Central memory CD8-positive, alpha-beta T cell (primary cell): ENCODE measurements around the gene TIPIN.
"Not testable (repeated sequence)": the region's sequence is repeated elsewhere in the genome, so short reads cannot be mapped to it uniquely, and the experiment has no call there.

ENCODE experiments used
- ATAC-seq: fragments of 150-1000 bp; cut with Tn5 transposase; replicated peaks from 2 replicates; pipeline ENCODE4 v1.10.0; 2022; ENCODE audit warnings: mild to moderate bottlenecking, moderate FRiP score, moderate number of reproducible peaks; ENCODE audit not compliant: poor library complexity, severe bottlenecking; ENCODE audit errors: extremely low read depth
- DNase-seq, 2 donors: peaks; one replicate each; pipeline ENCODE4 v3.0.0; 2021; ENCODE audit warnings: low spot score in 2 of 2
- H3K27ac Mint-ChIP-seq: one replicate; pipeline ENCODE4 v1.8.0; 2022; ENCODE audit warnings: low read depth, mild to moderate bottlenecking, moderate library complexity, mixed read lengths
- H3K27me3 Mint-ChIP-seq: one replicate; pipeline ENCODE4 v1.8.0; 2022; ENCODE audit warnings: mixed read lengths
- H3K36me3 Mint-ChIP-seq: one replicate; pipeline ENCODE4 v1.8.0; 2022; ENCODE audit warnings: mild to moderate bottlenecking, moderate library complexity, mixed read lengths; ENCODE audit not compliant: insufficient read depth
- H3K4me1 Mint-ChIP-seq: one replicate; pipeline ENCODE4 v1.8.0; 2022; ENCODE audit warnings: mixed read lengths
- H3K4me3 Mint-ChIP-seq: one replicate; pipeline ENCODE4 v1.8.0; 2022; ENCODE audit warnings: mild to moderate bottlenecking, moderate library complexity, mixed read lengths
- H3K9me3 Mint-ChIP-seq: one replicate; pipeline ENCODE4 v1.8.0; 2022; ENCODE audit warnings: mixed read lengths

TIPIN gene

DNA sequence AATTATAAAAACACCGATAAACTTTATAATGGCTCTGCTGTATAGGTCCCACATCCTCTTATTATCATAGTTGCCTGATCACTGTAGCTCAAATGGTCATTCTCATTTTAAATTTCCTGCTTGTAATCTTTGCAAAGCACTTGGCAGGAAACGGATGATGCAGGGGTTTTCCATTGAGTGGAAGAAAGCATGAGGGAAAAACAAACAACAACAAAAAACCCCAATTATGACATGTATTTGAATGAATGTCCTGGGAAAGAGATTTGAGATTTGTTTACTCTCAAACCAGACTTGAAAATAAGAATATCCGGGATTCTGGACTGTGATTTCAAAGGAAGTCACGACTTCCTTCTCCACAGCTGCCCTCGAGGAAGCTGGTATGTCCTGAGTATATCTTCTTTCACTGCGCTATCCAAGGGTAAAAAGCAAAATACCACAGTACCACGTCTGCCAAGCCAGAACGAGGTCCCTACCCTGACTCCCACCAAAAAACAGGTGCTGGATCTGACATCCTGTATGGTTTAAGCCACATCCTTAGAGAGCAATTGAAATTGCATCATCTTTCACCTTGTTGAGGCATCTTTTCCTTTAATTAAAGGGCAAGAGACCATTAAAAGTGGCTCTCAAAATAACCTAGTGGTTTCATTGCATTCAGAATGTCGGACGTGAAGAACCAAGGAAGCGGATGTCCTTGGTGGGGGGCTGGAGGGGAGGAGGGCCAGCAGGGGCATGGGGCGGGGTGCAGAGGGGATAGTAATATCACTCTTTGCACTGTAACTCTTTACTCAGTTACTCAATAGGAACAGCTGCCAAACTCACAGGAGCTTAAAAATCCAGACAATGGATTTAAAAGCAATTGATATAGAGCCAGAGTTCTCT lies 13.5 kb upstream of the TIPIN start:
- ATAC-seq (peak; percentile 40), DNase-seq (no peak)
- Mint-ChIP-seq H3K27ac (peak overlapping the region; percentile 73), H3K27me3 (no peaks in the 10 kb centered on the region), H3K4me3 (peak overlapping the region; percentile 61), H3K36me3 (peaks cover 6% of the 10 kb centered on the region), H3K4me1 (peaks cover 13% of the 10 kb centered on the region), H3K9me3 (no peaks in the 10 kb centered on the region)

DNA sequence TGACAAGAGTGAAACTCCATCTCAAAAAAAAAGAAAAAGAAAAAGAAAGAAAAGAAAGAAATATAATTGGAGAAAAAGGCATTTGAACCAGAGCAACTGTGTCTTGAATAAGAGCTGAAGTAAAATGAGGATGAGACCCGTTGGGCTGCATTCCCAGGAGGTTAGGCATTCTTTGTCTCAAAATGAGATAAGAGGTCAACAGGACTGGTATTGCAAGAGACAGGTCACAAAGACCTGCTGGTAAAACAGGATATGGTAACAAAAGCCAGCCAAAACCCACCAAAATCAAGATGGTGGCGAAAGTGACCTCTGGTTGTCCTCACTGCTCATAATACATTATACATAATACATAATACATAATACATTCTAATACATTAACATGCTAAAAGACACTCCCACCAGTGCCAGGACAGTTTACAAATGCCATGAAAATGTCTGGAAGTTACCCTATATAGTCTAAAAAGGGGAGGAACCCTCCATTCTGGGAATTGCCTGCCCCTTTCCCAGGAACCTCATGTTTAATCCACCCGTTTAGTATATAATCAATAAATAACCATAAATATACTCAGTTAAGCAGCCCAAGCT lies 8.6 kb upstream of the TIPIN start:
- Mint-ChIP-seq H3K36me3 (peaks cover 2% of the 10 kb centered on the region), H3K4me1 (peaks cover 8% of the 10 kb centered on the region), H3K4me3 (no peak overlapping the region), H3K9me3 (no peaks in the 10 kb centered on the region), H3K27me3 (no peaks in the 10 kb centered on the region), H3K27ac (no peak overlapping the region)
- DNase-seq, result no peak
- no peak for ATAC-seq

DNA sequence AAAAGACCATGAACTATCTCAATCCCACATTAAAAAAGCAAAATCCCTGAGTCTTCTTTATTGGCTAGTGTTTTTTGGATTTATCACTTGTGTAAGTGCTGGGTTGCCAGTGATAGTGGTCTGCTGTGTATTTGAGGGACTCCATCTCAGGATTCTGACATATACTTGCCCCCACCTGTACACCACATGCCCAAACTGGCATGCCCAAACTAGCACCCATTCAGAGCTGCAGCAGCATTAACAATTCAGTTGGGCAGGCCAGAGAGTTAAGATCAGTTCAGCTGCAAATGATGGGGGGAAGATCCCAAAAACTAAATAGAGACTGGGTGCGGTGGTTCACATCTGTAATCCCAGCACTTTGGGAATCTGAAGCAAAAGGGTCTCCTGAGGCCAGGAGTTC lies 6.3 kb upstream of the TIPIN start:
- Mint-ChIP-seq H3K9me3 (no peaks in the 10 kb centered on the region), H3K27me3 (no peaks in the 10 kb centered on the region), H3K36me3 (no peaks in the 10 kb centered on the region), H3K27ac (no peak overlapping the region), H3K4me3 (no peak overlapping the region), H3K4me1 (no peaks in the 10 kb centered on the region)
- DNase-seq (no peak), ATAC-seq (no peak)

DNA sequence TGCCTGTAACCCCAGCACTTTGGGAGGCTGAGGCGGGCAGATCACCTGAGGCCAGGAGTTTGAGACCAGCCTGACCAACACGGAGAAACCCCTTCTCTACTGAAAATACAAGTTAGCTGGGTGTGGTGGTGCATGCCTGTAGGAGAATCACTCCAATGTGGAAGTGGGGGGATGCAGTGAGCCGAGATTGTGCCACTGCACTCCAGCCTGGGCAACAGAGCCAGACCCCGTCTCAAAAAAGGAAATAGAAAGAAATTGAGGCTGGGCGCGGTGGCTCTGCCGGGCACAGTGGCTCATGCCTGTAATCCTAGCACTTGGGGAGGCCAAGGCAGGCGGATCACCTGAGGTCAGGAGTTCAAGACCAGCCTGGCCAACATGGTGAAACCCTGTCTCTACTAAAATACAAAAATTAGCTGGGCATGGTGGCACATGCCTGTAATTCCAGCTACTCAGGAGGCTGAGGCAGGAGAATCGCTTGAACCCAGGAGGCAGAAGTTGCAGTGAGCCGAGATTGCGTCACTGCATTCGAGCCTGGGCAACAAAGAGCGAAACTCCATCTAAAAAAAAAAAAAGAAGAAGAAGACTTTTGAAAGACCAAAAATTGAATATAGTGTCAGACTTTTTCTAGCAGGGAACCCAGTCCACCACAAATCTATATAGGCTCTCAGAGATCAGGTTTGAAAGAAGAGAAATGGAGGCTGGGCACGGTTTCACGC lies 5.4 kb upstream of the TIPIN start:
- not testable (repeated sequence) for H3K36me3 Mint-ChIP-seq, H3K4me1 Mint-ChIP-seq, H3K27me3 Mint-ChIP-seq, H3K4me3 Mint-ChIP-seq, H3K9me3 Mint-ChIP-seq, ATAC-seq, DNase-seq, H3K27ac Mint-ChIP-seq

DNA sequence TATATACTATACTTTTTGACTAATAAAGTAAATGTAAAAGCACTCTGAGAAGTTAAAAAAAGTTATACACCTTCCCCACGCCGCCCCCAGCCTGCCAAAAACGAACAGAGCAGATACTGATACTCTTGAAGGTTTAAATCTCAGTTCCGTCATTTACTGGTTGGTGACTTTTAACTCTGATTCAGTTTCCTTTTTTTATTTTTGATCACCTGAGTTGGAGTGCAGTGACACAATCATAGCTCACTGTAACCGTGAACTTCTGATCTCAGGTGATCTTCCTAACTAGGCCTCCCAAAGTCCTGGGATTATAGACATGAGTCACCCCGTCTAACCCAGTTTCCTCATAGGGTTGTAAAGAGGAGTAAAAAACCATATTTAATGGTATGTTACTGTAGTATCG lies 3.3 kb upstream of the TIPIN start:
- H3K4me1 Mint-ChIP-seq, result peaks cover 13% of the 10 kb centered on the region
- H3K27ac Mint-ChIP-seq, result no peak overlapping the region
- H3K27me3 Mint-ChIP-seq, result no peaks in the 10 kb centered on the region
- DNase-seq (no peak), ATAC-seq (no peak)
- H3K9me3 Mint-ChIP-seq, result no peaks in the 10 kb centered on the region
- H3K4me3 Mint-ChIP-seq, result no peak overlapping the region
- H3K36me3 Mint-ChIP-seq, result peaks cover 8% of the 10 kb centered on the region

DNA sequence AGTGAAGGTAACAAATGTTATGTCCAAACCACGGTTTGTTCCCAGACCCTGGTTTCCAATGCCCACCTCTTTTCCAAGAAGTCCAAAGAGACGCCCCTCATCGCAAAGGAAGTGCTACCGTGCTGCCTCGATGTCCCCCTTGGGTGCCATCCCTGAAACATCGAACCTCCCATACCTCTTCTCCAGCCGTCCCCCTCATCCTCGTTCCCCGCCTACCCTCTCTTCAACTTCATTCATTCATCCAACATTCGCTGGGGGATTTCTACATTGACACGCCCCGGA lies 467 bp downstream of the TIPIN start:
- ATAC-seq (no peak), DNase-seq (no peak)
- Mint-ChIP-seq H3K9me3 (no peaks in the 10 kb centered on the region), H3K27ac (peak overlapping the region; percentile 97), H3K4me1 (peaks cover 13% of the 10 kb centered on the region), H3K36me3 (peaks cover 15% of the 10 kb centered on the region), H3K4me3 (peak overlapping the region; percentile 92), H3K27me3 (no peaks in the 10 kb centered on the region)

DNA sequence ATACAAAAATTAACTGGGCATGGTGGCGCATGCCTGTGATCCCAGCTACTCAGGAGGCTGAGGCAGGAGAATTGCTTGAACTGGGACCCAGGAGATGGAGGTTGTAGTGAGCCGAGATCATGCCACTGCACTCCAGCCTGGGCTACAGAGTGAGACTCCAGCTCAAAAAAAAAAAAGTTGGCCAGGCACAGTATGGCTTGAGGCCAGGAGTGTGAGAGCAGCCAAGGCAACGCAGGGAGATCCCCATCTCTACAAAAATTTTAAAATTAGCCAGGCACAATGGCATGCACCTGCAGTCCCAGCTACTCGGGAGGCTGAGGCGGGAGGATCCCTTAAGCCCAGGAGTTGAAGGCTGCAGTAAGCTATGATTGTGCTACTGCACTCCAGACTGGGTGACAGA lies 8.0 kb downstream of the TIPIN start:
- not testable (repeated sequence) for ATAC-seq, H3K9me3 Mint-ChIP-seq, H3K4me1 Mint-ChIP-seq, H3K27ac Mint-ChIP-seq, H3K27me3 Mint-ChIP-seq, H3K4me3 Mint-ChIP-seq, DNase-seq
- peaks cover 17% of the 10 kb centered on the region for H3K36me3 Mint-ChIP-seq

DNA sequence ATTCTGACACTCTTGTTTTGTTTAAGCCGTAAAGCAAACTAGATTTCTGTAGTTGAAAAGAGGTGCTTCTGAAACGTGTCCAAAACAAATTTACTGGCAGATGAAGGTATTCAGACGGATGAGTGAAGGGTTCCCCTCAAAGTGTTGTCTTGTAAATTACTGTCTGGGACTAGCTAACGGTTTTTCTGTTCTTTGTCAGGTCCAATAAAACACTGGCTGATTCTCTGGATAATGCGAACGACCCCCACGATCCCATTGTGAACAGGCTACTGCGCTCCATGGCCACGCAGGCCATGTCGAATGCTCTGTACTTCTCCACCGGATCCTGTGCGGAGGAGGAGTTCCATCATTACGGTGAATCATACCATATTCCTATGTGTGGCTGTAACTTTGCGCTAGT lies 27.7 kb downstream of the TIPIN start:
- Mint-ChIP-seq H3K27ac (no peak overlapping the region), H3K27me3 (no peaks in the 10 kb centered on the region), H3K36me3 (peaks cover 71% of the 10 kb centered on the region), H3K4me3 (no peak overlapping the region), H3K4me1 (no peaks in the 10 kb centered on the region), H3K9me3 (no peaks in the 10 kb centered on the region)
- no peak for DNase-seq
- no peak for ATAC-seq

DNA sequence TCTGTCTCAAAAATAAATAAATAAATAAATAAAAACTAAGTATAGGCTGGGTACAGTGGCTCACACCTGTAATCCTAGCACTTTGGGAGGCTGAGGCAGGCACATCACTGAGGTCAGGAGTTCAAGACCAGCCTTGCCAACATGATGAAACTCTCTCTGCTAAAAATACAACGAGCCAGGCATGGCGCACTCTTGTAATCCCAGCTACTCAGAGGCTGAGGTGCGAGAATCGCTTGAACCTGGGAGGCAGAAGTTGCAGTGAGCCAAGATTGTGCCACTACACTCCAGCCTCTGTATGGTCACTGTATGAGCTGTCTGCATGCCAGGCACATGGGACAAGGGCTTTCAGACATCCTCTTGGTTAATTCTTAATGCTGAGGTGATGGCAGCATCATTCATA lies 28.7 kb downstream of the TIPIN start:
- DNase-seq (no peak), ATAC-seq (no peak)
- no peak overlapping the region for H3K4me3 Mint-ChIP-seq
- no peaks in the 10 kb centered on the region for H3K27me3 Mint-ChIP-seq
- no peaks in the 10 kb centered on the region for H3K4me1 Mint-ChIP-seq
- H3K36me3 Mint-ChIP-seq, result peaks cover 73% of the 10 kb centered on the region
- no peaks in the 10 kb centered on the region for H3K9me3 Mint-ChIP-seq
- no peak overlapping the region for H3K27ac Mint-ChIP-seq

DNA sequence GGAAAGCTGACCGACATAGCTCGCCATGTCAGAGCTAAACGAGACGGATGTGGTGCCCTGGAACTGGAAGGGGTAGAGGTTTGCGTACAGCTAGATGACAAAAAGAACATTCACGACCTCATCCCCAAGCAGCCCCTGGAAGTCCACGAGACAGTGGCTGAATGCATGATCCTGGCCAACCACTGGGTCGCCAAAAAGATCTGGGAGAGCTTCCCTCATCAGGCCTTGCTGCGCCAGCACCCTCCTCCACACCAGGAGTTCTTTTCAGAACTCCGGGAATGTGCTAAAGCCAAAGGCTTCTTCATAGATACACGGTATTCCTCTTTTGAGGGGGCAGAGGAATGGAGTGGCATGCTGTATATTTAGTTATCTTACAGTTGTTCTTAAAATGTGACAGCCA lies 30.4 kb downstream of the TIPIN start:
- ATAC-seq (no peak), DNase-seq (no peak)
- Mint-ChIP-seq H3K27ac (no peak overlapping the region), H3K4me3 (no peak overlapping the region), H3K4me1 (no peaks in the 10 kb centered on the region), H3K27me3 (no peaks in the 10 kb centered on the region), H3K9me3 (no peaks in the 10 kb centered on the region), H3K36me3 (peaks cover 75% of the 10 kb centered on the region)

DNA sequence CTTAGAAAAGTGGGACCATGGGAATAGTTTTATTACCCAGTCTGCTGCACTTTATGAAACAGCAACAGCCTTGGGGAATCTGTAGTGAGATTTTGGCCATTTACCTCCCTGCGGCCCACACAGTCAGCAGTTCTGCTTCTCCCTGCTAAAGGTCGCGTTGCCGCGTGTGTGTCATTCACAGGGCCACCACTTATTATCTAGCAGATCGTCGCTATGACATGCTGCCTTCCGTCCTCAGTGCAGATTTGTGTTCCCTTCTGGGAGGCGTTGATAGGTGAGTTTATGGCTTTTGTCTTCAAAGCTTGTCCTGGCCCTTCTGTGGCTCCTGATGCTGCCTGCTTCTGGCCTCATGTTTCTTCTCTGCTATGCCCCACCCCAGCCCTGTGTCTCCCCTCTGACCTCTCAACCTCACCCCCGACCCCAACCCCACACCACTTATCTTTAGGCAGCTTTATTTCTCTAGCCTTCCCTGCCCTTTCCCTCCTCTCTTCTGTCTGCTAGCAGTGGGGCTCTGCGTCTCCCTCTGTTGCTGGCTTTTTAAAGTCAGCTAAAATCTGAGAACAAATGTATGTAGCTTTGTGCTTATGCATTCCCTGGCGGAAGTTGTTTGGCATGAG lies 33.1 kb downstream of the TIPIN start:
- ATAC-seq, result no peak
- H3K27ac Mint-ChIP-seq, result no peak overlapping the region
- DNase-seq, result no peak
- no peak overlapping the region for H3K4me3 Mint-ChIP-seq
- peaks cover 70% of the 10 kb centered on the region for H3K36me3 Mint-ChIP-seq
- no peaks in the 10 kb centered on the region for H3K9me3 Mint-ChIP-seq
- no peaks in the 10 kb centered on the region for H3K27me3 Mint-ChIP-seq
- H3K4me1 Mint-ChIP-seq, result peaks cover 5% of the 10 kb centered on the region

DNA sequence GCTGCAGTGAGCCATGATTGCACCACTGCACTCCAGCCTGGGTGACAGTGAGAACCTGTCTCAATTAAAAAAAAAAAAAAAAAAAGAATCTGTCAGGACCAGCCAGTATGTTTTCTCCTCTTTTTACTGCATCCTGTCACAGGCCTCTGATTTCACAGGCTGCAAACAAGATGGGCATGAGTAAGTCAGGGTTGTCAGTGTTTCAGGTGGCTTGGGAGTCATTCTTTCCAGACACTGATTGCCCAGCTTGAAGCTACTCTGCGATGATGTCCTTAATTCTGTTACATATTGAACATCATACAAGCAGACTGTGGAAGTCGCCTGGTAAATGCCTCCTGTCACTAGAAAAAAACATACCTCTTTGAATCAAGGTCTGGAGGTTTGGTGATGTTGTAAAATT lies 44.3 kb downstream of the TIPIN start:
- H3K4me1 Mint-ChIP-seq, result peaks cover 10% of the 10 kb centered on the region
- no peak overlapping the region for H3K4me3 Mint-ChIP-seq
- ATAC-seq (no peak), DNase-seq (no peak)
- no peaks in the 10 kb centered on the region for H3K9me3 Mint-ChIP-seq
- peaks cover 71% of the 10 kb centered on the region for H3K36me3 Mint-ChIP-seq
- H3K27ac Mint-ChIP-seq, result no peak overlapping the region
- no peaks in the 10 kb centered on the region for H3K27me3 Mint-ChIP-seq

DNA sequence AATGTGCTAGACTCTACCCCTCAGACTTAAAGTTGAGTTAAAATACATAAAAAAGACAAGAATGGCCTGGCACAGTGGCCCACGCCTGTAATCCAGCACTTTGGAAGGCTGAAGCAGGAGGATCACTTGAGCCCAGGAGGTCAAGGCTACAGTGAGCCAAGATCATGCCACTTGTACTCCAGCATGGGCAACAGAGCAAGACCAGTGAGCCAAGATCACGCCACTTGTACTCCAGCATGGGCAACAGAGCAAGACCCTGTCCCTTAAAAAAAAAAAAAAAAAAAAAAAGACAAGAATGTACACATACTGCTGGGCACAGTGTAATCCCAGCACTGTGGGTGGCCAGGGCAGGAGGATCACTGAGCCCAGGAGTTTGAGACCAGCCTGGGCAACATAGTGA lies 45.7 kb downstream of the TIPIN start:
- no peak for DNase-seq
- ATAC-seq, result no peak
- H3K4me1 Mint-ChIP-seq, result peaks cover 6% of the 10 kb centered on the region
- H3K27me3 Mint-ChIP-seq, result no peaks in the 10 kb centered on the region
- H3K36me3 Mint-ChIP-seq, result peaks cover 62% of the 10 kb centered on the region
- H3K27ac Mint-ChIP-seq, result peak overlapping the region; percentile 72
- H3K9me3 Mint-ChIP-seq, result no peaks in the 10 kb centered on the region
- H3K4me3 Mint-ChIP-seq, result no peak overlapping the region
